Erythroblast (primary cell): Measurements from ENCODE around the gene CEP290.

Experiments
- GATA1 ChIP-seq: IDR thresholded peaks from 2 replicates; pipeline ENCODE4 v1.6.1; 2011; ENCODE audit warnings: low read depth, mild to moderate bottlenecking, control low read depth, low read length, moderate library complexity
- POLR2A ChIP-seq: IDR thresholded peaks from 2 replicates; pipeline ENCODE4 v1.6.1; 2011; ENCODE audit warnings: mild to moderate bottlenecking, low read length

DNA sequence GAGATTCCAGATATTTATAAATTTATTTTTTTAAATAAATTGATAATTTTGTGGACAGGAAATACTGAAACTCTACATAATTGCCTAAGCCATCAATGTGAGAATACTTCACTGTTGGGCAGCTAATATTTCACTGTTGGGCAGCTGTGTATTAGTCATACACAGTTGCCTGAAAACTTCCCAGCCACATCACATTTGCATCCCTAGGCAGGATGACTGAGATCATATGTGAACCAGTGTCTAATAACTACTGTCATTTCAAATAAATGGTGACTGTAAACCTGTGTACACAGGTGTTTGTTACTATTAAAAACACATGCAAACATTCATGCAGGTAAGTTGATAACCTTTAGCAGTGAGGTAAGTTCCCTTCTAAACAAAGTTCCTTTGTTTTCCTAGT, 44.1 kb upstream of the CEP290 start:
- no peak for TF ChIP-seq POLR2A
- TF ChIP-seq GATA1, result no peak
